ENCODE data around the gene CD93. TPM values are rescaled to one million over a fixed set of nuclear protein-coding genes. Genes with fewer than 3 reads are reported as not detected.
A peak's percentile ranks its signal among the peaks of the same experiment; 100 is the strongest.

Gene CD93
- total and polyA plus RNA-seq, 2 donors (not counting 1 experiment from before 2014, with no cell fraction given) = 0.01 TPM; not detected in 1

- no peaks in the 10 kb centered on the region for H3K9me3 ChIP-seq (ENCODE audit: control insufficient read depth, insufficient read depth, low read depth, low read length)
- H4K20me1 ChIP-seq (ENCODE audit: control insufficient read depth, extremely low read depth, insufficient read depth, low read length) = no peaks in the 10 kb centered on the region
- H3K4me2 ChIP-seq (ENCODE audit: extremely low read depth, insufficient read depth, low read length) = no peak overlapping the region
- no peak overlapping the region for H2AFZ ChIP-seq (ENCODE audit: low read length)
- no peaks in the 10 kb centered on the region for H3K79me2 ChIP-seq (ENCODE audit: control insufficient read depth, insufficient read depth, low read length)
- H3K27ac ChIP-seq (ENCODE audit: insufficient read depth, low read length) = no peak overlapping the region
- H3K4me3 ChIP-seq (replicated peaks in 1 of 4; ENCODE audit: control extremely low read depth in 1 of 4, insufficient read depth in 1 of 4, low read depth in 3 of 4, low read length in 4 of 4) = no peak overlapping the region
- no peaks in the 10 kb centered on the region for H3K4me1 ChIP-seq (ENCODE audit: control insufficient read depth, extremely low read depth, insufficient read depth, low read length)
- H3K36me3 ChIP-seq (ENCODE audit: control insufficient read depth, insufficient read depth, low read length) = no peaks in the 10 kb centered on the region
- no peaks in the 10 kb centered on the region for H3K27me3 ChIP-seq (ENCODE audit: control insufficient read depth, insufficient read depth, low read length)
- no peak overlapping the region for H3K9ac ChIP-seq (ENCODE audit: insufficient read depth, low read length)
- TF ChIP-seq, protein P1, sequence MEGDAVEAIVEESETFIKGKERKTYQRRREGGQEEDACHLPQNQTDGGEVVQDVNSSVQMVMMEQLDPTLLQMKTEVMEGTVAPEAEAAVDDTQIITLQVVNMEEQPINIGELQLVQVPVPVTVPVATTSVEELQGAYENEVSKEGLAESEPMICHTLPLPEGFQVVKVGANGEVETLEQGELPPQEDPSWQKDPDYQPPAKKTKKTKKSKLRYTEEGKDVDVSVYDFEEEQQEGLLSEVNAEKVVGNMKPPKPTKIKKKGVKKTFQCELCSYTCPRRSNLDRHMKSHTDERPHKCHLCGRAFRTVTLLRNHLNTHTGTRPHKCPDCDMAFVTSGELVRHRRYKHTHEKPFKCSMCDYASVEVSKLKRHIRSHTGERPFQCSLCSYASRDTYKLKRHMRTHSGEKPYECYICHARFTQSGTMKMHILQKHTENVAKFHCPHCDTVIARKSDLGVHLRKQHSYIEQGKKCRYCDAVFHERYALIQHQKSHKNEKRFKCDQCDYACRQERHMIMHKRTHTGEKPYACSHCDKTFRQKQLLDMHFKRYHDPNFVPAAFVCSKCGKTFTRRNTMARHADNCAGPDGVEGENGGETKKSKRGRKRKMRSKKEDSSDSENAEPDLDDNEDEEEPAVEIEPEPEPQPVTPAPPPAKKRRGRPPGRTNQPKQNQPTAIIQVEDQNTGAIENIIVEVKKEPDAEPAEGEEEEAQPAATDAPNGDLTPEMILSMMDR (conservative IDR thresholded peaks at IDR 0.05 in 1 of 2, IDR thresholded peaks at IDR 0.05 in 1 of 2; ENCODE audit: low read depth in 1 of 2, low read length in 2 of 2) = no peak
- no peak for TF ChIP-seq EZH2 (IDR thresholded peaks at IDR 0.05; ENCODE audit: low read length, missing control alignments)
- no peak for DNase-seq (ENCODE audit: low read depth in 2 of 2)
These were observed 6.2 kb downstream of the CD93 start for GRCh38 chr20:23079926-23080325.

DNA sequence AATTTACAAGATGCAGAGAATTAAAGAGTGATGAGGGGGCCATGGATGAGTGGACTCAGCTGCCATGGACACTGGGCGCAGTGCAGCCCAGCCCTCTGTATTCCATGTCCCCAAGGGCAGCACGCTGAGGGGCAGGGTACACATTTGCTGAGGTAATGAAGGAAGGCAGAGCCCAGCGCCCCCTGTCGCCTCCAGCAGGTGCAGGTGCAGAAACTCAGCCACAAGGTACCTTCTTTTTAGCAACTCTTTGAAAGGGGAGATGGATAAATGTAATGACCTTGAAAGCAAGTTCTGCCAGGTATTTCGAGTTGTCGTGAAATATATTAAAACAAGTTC lies 7.1 kb downstream of the CD93 start:
- no peaks in the 10 kb centered on the region for H3K9me3 ChIP-seq (ENCODE audit: control insufficient read depth, insufficient read depth, low read depth, low read length)
- H3K4me1 ChIP-seq (ENCODE audit: control insufficient read depth, extremely low read depth, insufficient read depth, low read length) = no peaks in the 10 kb centered on the region
- no peak overlapping the region for H3K4me2 ChIP-seq (ENCODE audit: extremely low read depth, insufficient read depth, low read length)
- no peak overlapping the region for H3K9ac ChIP-seq (ENCODE audit: insufficient read depth, low read length)
- H3K36me3 ChIP-seq (ENCODE audit: control insufficient read depth, insufficient read depth, low read length) = no peaks in the 10 kb centered on the region
- H2AFZ ChIP-seq (ENCODE audit: low read length) = no peak overlapping the region
- no peaks in the 10 kb centered on the region for H4K20me1 ChIP-seq (ENCODE audit: control insufficient read depth, extremely low read depth, insufficient read depth, low read length)
- TF ChIP-seq EZH2 (IDR thresholded peaks at IDR 0.05; ENCODE audit: low read length, missing control alignments) = no peak
- TF ChIP-seq, protein P1 (conservative IDR thresholded peaks at IDR 0.05 in 1 of 2, IDR thresholded peaks at IDR 0.05 in 1 of 2; ENCODE audit: low read depth in 1 of 2, low read length in 2 of 2) = peak in 1 of 2 donors; percentile 2
- no peak for DNase-seq (ENCODE audit: low read depth in 2 of 2)
- H3K27ac ChIP-seq (ENCODE audit: insufficient read depth, low read length) = no peak overlapping the region
- no peaks in the 10 kb centered on the region for H3K27me3 ChIP-seq (ENCODE audit: control insufficient read depth, insufficient read depth, low read length)
- no peaks in the 10 kb centered on the region for H3K79me2 ChIP-seq (ENCODE audit: control insufficient read depth, insufficient read depth, low read length)
- H3K4me3 ChIP-seq (replicated peaks in 1 of 4; ENCODE audit: control extremely low read depth in 1 of 4, insufficient read depth in 1 of 4, low read depth in 3 of 4, low read length in 4 of 4) = no peak overlapping the region

GRCh38 chr20:23078351-23079015 lies 7.6 kb downstream of the CD93 start:
- H3K27ac ChIP-seq (ENCODE audit: insufficient read depth, low read length) = no peak overlapping the region
- H3K4me3 ChIP-seq (replicated peaks in 1 of 4; ENCODE audit: control extremely low read depth in 1 of 4, insufficient read depth in 1 of 4, low read depth in 3 of 4, low read length in 4 of 4) = no peak overlapping the region
- no peaks in the 10 kb centered on the region for H3K79me2 ChIP-seq (ENCODE audit: control insufficient read depth, insufficient read depth, low read length)
- no peak overlapping the region for H3K9ac ChIP-seq (ENCODE audit: insufficient read depth, low read length)
- no peaks in the 10 kb centered on the region for H4K20me1 ChIP-seq (ENCODE audit: control insufficient read depth, extremely low read depth, insufficient read depth, low read length)
- no peak overlapping the region for H3K4me2 ChIP-seq (ENCODE audit: extremely low read depth, insufficient read depth, low read length)
- TF ChIP-seq EZH2 (IDR thresholded peaks at IDR 0.05; ENCODE audit: low read length, missing control alignments) = no peak
- TF ChIP-seq, protein P1 (conservative IDR thresholded peaks at IDR 0.05 in 1 of 2, IDR thresholded peaks at IDR 0.05 in 1 of 2; ENCODE audit: low read depth in 1 of 2, low read length in 2 of 2) = peak in 1 of 2 donors; percentile 1
- H3K9me3 ChIP-seq (ENCODE audit: control insufficient read depth, insufficient read depth, low read depth, low read length) = no peaks in the 10 kb centered on the region
- DNase-seq (ENCODE audit: low read depth in 2 of 2) = peak; percentile 59 to 87
- no peaks in the 10 kb centered on the region for H3K36me3 ChIP-seq (ENCODE audit: control insufficient read depth, insufficient read depth, low read length)
- no peak overlapping the region for H2AFZ ChIP-seq (ENCODE audit: low read length)
- no peaks in the 10 kb centered on the region for H3K4me1 ChIP-seq (ENCODE audit: control insufficient read depth, extremely low read depth, insufficient read depth, low read length)
- no peaks in the 10 kb centered on the region for H3K27me3 ChIP-seq (ENCODE audit: control insufficient read depth, insufficient read depth, low read length)
